H1 (cell line): ENCODE results near the gene PMM1. TPM values are rescaled to one million over a fixed set of nuclear protein-coding genes. Genes with fewer than 3 reads are reported as not detected.

Experiments
- CTCF ChIA-PET: fragments of 300-600 bp; sonication (Branson Sonifier 250); formaldehyde crosslinking; loops from one replicate; lab custom pipeline; 2021; ENCODE audit not compliant: partially characterized antibody; lab: Charles Lee
- POLR2A ChIA-PET: fragments of 300-600 bp; sonication (Branson Sonifier 250); formaldehyde crosslinking; loops from one replicate; lab custom pipeline; 2021; ENCODE audit warnings: inconsistent platforms; ENCODE audit not compliant: partially characterized antibody; lab: Charles Lee
- DNase-seq, 2 experiments: peaks; one replicate each; pipeline versions ENCODE4 v3.0.0 to v3.0.0-alpha.2; 2010 to 2022; ENCODE audit warnings: low spot score in 2 of 2, low read depth in 1 of 2, mixed read lengths in 1 of 2
- FAIRE-seq: peaks from 2 replicates; lab custom pipeline; 2011; peaks lifted over from hg19 to GRCh38; lab: Jason Lieb, UNC
- H2AFZ ChIP-seq: 2 replicates; pipeline ENCODE4 v1.8.1; 2012; ENCODE audit warnings: low read length, inconsistent platforms
- H2AK5ac ChIP-seq: 2 replicates; pipeline ENCODE4 v1.6.1; 2013; ENCODE audit warnings: low read depth, low read length
- H2BK120ac ChIP-seq: replicated peaks from 2 replicates; pipeline ENCODE3; 2013; ENCODE audit warnings: low read depth, low read length, inconsistent platforms
- H2BK12ac ChIP-seq: 2 replicates; pipeline ENCODE4 v1.6.1; 2013; ENCODE audit warnings: low read depth, low read length
- H2BK15ac ChIP-seq: 2 replicates; pipeline ENCODE4 v1.6.1; 2013; ENCODE audit warnings: low read length
- H2BK20ac ChIP-seq: 2 replicates; pipeline ENCODE4 v1.6.1; 2013; ENCODE audit warnings: low read length
- H2BK5ac ChIP-seq: 2 replicates; pipeline ENCODE4 v1.6.1; 2013; ENCODE audit warnings: low read depth, low read length
- H3K14ac ChIP-seq: 2 replicates; pipeline ENCODE4 v1.6.1; 2013; ENCODE audit warnings: inconsistent platforms; ENCODE audit not compliant: insufficient read length
- H3K18ac ChIP-seq: 2 replicates; pipeline ENCODE4 v1.6.1; 2013; ENCODE audit warnings: low read length; ENCODE audit errors: extremely low read depth
- H3K23ac ChIP-seq: 2 replicates; pipeline ENCODE4 v1.6.1; 2013; ENCODE audit warnings: inconsistent platforms; ENCODE audit not compliant: insufficient read length
- H3K23me2 ChIP-seq: 2 replicates; pipeline ENCODE4 v1.6.1; 2013; ENCODE audit warnings: low read depth, low read length
- H3K27ac ChIP-seq: 2 replicates; pipeline ENCODE4 v1.6.1; 2011; ENCODE audit warnings: low read depth, low read length, inconsistent platforms
- H3K27me3 ChIP-seq, 4 experiments: replicated peaks in 1 of 4; 1 replicate in 1 of 4; 2 replicates in 3 of 4; pipeline versions ENCODE4 v1.6.1 to v1.8.1; 2011 to 2013; ENCODE audit warnings: low read length in 3 of 4, mild to moderate bottlenecking in 3 of 4, inconsistent platforms in 2 of 4, mixed read lengths in 2 of 4, moderate library complexity in 1 of 4; ENCODE audit not compliant: control insufficient read depth in 3 of 4, insufficient read depth in 3 of 4; ENCODE audit errors: extremely low read depth in 1 of 4
- H3K36me3 ChIP-seq, 4 experiments: 2 replicates each; pipeline versions ENCODE4 v1.6.1 to v1.8.1; 2011 to 2013; ENCODE audit warnings: mild to moderate bottlenecking in 4 of 4, low read length in 3 of 4, moderate library complexity in 2 of 4, control low read depth in 1 of 4, inconsistent platforms in 1 of 4; ENCODE audit not compliant: insufficient read depth in 4 of 4, control insufficient read depth in 2 of 4
- H3K4ac ChIP-seq: replicated peaks from 2 replicates; pipeline ENCODE3; 2013; ENCODE audit warnings: low read length, low read depth, mixed read lengths, inconsistent platforms; ENCODE audit not compliant: insufficient read length
- H3K4me1 ChIP-seq, 4 experiments: replicated peaks in 1 of 4; 1 replicate in 1 of 4; 2 replicates in 3 of 4; pipeline versions ENCODE4 v1.6.1 to v1.8.1; 2011 to 2013; ENCODE audit warnings: low read length in 3 of 4, inconsistent platforms in 2 of 4, mixed read lengths in 1 of 4; ENCODE audit not compliant: insufficient read depth in 4 of 4, control insufficient read depth in 3 of 4
- H3K4me2 ChIP-seq, 2 experiments: 2 replicates each; pipeline versions ENCODE4 v1.6.1 to v1.8.1; 2011 to 2013; ENCODE audit warnings: low read depth in 2 of 2, low read length in 2 of 2, control low read depth in 1 of 2, inconsistent platforms in 1 of 2, mild to moderate bottlenecking in 1 of 2; ENCODE audit not compliant: insufficient read depth in 1 of 2
- H3K4me3 ChIP-seq, 4 experiments: fragments of 200-600, 300-600 bp in 1 of 4; sonication (generic), shearing (Covaris generic), sonication (Bioruptor Twin) in 1 of 4; 2 replicates each; pipeline versions ENCODE4 v1.5.1 to v1.8.1; 2011 to 2016; ENCODE audit warnings: low read length in 4 of 4, low read depth in 3 of 4, control low read depth in 2 of 4, inconsistent platforms in 2 of 4, mild to moderate bottlenecking in 2 of 4, mixed read lengths in 1 of 4, moderate library complexity in 1 of 4; ENCODE audit not compliant: insufficient read depth in 2 of 4; ENCODE audit errors: extremely low read depth in 1 of 4
- H3K56ac ChIP-seq: replicated peaks from 2 replicates; pipeline ENCODE3; 2013; ENCODE audit warnings: low read depth, mild to moderate bottlenecking, mixed read lengths, low read length, inconsistent platforms; ENCODE audit not compliant: insufficient read length
- H3K79me1 ChIP-seq: 2 replicates; pipeline ENCODE4 v1.6.1; 2013; ENCODE audit warnings: low read depth, low read length, control low read depth
- H3K79me2 ChIP-seq, 2 experiments: 2 replicates each; pipeline versions ENCODE4 v1.6.1 to v1.8.1; 2012 to 2013; ENCODE audit warnings: low read length in 2 of 2, mild to moderate bottlenecking in 2 of 2, inconsistent platforms in 1 of 2; ENCODE audit not compliant: insufficient read depth in 2 of 2, control insufficient read depth in 1 of 2
- H3K9ac ChIP-seq, 4 experiments: replicated peaks in 1 of 4; 1 replicate in 1 of 4; 2 replicates in 3 of 4; pipeline versions ENCODE4 v1.6.1 to v1.8.1; 2011 to 2013; ENCODE audit warnings: low read depth in 3 of 4, low read length in 3 of 4, control low read depth in 2 of 4, mild to moderate bottlenecking in 2 of 4, moderate library complexity in 2 of 4, inconsistent platforms in 1 of 4; ENCODE audit errors: extremely low read depth in 1 of 4
- H3K9me3 ChIP-seq, 2 experiments: 2 replicates each; pipeline versions ENCODE4 v1.6.1 to v1.8.1; 2012 to 2013; ENCODE audit warnings: mild to moderate bottlenecking in 2 of 2, moderate library complexity in 2 of 2, control low read depth in 1 of 2, inconsistent platforms in 1 of 2, low read depth in 1 of 2, low read length in 1 of 2, mixed read lengths in 1 of 2; ENCODE audit not compliant: insufficient read depth in 2 of 2
- H4K20me1 ChIP-seq, 2 experiments: replicated peaks in 1 of 2; 2 replicates each; pipeline versions ENCODE3 to v1.8.1; 2011 to 2013; ENCODE audit warnings: inconsistent platforms in 2 of 2, low read length in 2 of 2, mild to moderate bottlenecking in 1 of 2; ENCODE audit not compliant: insufficient read depth in 2 of 2, control insufficient read depth in 1 of 2
- H4K5ac ChIP-seq: 2 replicates; pipeline ENCODE4 v1.6.1; 2013; ENCODE audit warnings: low read length, low read depth, mixed read lengths, inconsistent platforms; ENCODE audit not compliant: insufficient read length
- H4K8ac ChIP-seq: 2 replicates; pipeline ENCODE4 v1.8.0; 2013; ENCODE audit warnings: mild to moderate bottlenecking, moderate library complexity, low read length, inconsistent platforms; ENCODE audit not compliant: insufficient read depth; ENCODE audit errors: extremely low read depth
- H4K91ac ChIP-seq: replicated peaks from 2 replicates; pipeline ENCODE3; 2013; ENCODE audit warnings: low read length, mixed read lengths, inconsistent platforms; ENCODE audit not compliant: insufficient read length
- JUND ChIP-seq: IDR thresholded peaks from 2 replicates; pipeline ENCODE4 v1.6.1; 2011; ENCODE audit warnings: mild to moderate bottlenecking, improper control_type of control experiment, low read length
- WGBS, 2 experiments: shearing (Covaris generic) in 1 of 2; methylation state at CpG; one replicate each; pipeline versions ENCODE4 v1.1.6 to v1.1.7; 2013 to 2015; ENCODE audit warnings: low lambda C conversion rate in 2 of 2, mixed read lengths in 2 of 2, inconsistent platforms in 1 of 2, low coverage in 1 of 2, missing lambda C conversion rate in 1 of 2; ENCODE audit not compliant: insufficient replicate concordance in 2 of 2, insufficient coverage in 1 of 2, insufficient read length in 1 of 2; ENCODE audit errors: extremely low coverage in 1 of 2, missing lambda C conversion rate in 1 of 2; 5-methylcytosine and 5-hydroxymethylcytosine counted together
- polyA plus RNA-seq, 7 experiments: library from polyadenylated mRNA; depleted of rRNA in 3 of 7; stranded (reverse) in 5 of 7; unstranded in 2 of 7; fragments of >200 nt in 5 of 7; fragments of 200-250 nt in 2 of 7; gene quantifications; 1 replicate in 5 of 7; 2 replicates in 1 of 7; 4 replicates in 1 of 7; pipeline versions ENCODE4 v1.2.1 to v1.2.3, GENCODE V29; 2011 to 2013; ENCODE audit warnings: missing spikeins in 2 of 7, mixed read lengths in 2 of 7
- total RNA-seq: library from RNA; stranded (reverse); fragmentation: NEBNext Ultra II Directional; extraction: Animal tissue kit (Norgen Biotek cat#: 25700); gene quantifications from 2 replicates; pipeline ENCODE4 v1.2.1, GENCODE V29; 2021

PMM1 gene
- total and polyA plus RNA-seq, 2 of the 8 experiments (the other 6 are each of a cell fraction or from before 2014, with no cell fraction given) = 11.3 to 20.0 TPM

GRCh38 chr22:41578818-41579217, 10.8 kb downstream of the PMM1 start:
- H3K79me2 ChIP-seq = no peaks in the 10 kb centered on the region
- FAIRE-seq = no peak
- no peak overlapping the region for H3K56ac ChIP-seq
- H2AK5ac ChIP-seq = no peak overlapping the region
- no peaks in the 10 kb centered on the region; the same call in 1 of the 2 replicates for H3K79me1 ChIP-seq
- no peaks in the 10 kb centered on the region for H3K23me2 ChIP-seq
- no peak overlapping the region for H2BK20ac ChIP-seq
- peaks cover 0 to 7% of the 10 kb centered on the region in 2 experiments for H4K20me1 ChIP-seq
- no peak overlapping the region for H4K91ac ChIP-seq
- ChIA-PET CTCF (interaction anchor here (1.0 to 8.6 kb wide), 7 partner anchors 12 to 55 kb away, joined by 3 to 169 read pairs (median 17); partner anchors contain the start of genes CSDC2 and PMM1), POLR2A (interaction anchor here (0.8 to 4.6 kb wide), 9 partner anchors 10 to 254 kb away, joined by 3 to 42 read pairs (median 3); partner anchors contain the start of genes PMM1 and SREBF2)
- no peaks in the 10 kb centered on the region for H3K36me3 ChIP-seq
- no peak overlapping the region for H2BK12ac ChIP-seq
- H2AFZ ChIP-seq = no peak overlapping the region
- H3K4me1 ChIP-seq = no peaks in the 10 kb centered on the region; a peak in 2 of 7 replicates
- no peaks in the 10 kb centered on the region for H3K27me3 ChIP-seq
- H3K9me3 ChIP-seq = no peaks in the 10 kb centered on the region
- H3K4me3 ChIP-seq = no peak overlapping the region
- no peak overlapping the region for H3K9ac ChIP-seq
- no peak for DNase-seq
- H3K18ac ChIP-seq = no peak overlapping the region
- no peak overlapping the region for H2BK15ac ChIP-seq
- no peak overlapping the region for H4K8ac ChIP-seq
- no peak overlapping the region for H3K4me2 ChIP-seq
- no peak overlapping the region for H3K4ac ChIP-seq
- H3K27ac ChIP-seq = no peak overlapping the region
- no peak overlapping the region for H4K5ac ChIP-seq
- H2BK5ac ChIP-seq = no peak overlapping the region
- no peak overlapping the region for H2BK120ac ChIP-seq
- H3K14ac ChIP-seq = no peak overlapping the region
- 93% methylated on average over 9 of the region's 9 CpGs; no CpG with 5 or more reads in 1 of the 2 experiments for WGBS, 2 experiments
- H3K23ac ChIP-seq = no peak overlapping the region
- TF ChIP-seq JUND = no peak
